Mammary epithelial cell (primary cell): ENCODE data around the gene L3MBTL3.

ENCODE experiments used
- CTCF ChIP-seq, 2 donors: IDR thresholded peaks in 1 of 2; conservative IDR thresholded peaks in 1 of 2; 2 replicates each; pipeline ENCODE4 v1.5.1; 2011 to 2012; ENCODE audit warnings: inconsistent platforms in 2 of 2, low read length in 2 of 2, mild to moderate bottlenecking in 2 of 2, control low read depth in 1 of 2, low read depth in 1 of 2; ENCODE audit not compliant: insufficient read depth in 1 of 2; ENCODE audit errors: extremely low read depth in 1 of 2
- EZH2 ChIP-seq: IDR thresholded peaks from 2 replicates; pipeline ENCODE4 v1.6.1; 2012; ENCODE audit warnings: low read length, inconsistent platforms, borderline replicate concordance

- TF ChIP-seq CTCF (conservative IDR thresholded peaks at IDR 0.05 in 1 of 2, IDR thresholded peaks at IDR 0.05 in 1 of 2; ENCODE audit: extremely low read depth in 1 of 2, insufficient read depth in 1 of 2, low read depth in 1 of 2, low read length in 2 of 2), result no peak
- no peak for TF ChIP-seq EZH2
Observed at GRCh38 chr6:130055271-130055670, 36.9 kb downstream of the L3MBTL3 start.
